Naive B cell (primary cell): ENCODE data around the gene C19orf73. TPM values are rescaled to one million over a fixed set of nuclear protein-coding genes. Genes with fewer than 3 reads are reported as not detected.

Experiments
- ATAC-seq, 2 donors: fragments of 150-1000 bp; cut with Tn5 transposase; 2 replicates each; pipeline ENCODE4 v1.10.0; 2021; ENCODE audit warnings: low read depth in 2 of 2, mild to moderate bottlenecking in 2 of 2, moderate library complexity in 2 of 2
- DNase-seq: peaks from one replicate; pipeline ENCODE4 v3.0.0; 2022
- H3K27ac Mint-ChIP-seq, 6 donors: one replicate each; pipeline ENCODE4 v1.8.0; 2020 to 2022; ENCODE audit warnings: mild to moderate bottlenecking in 6 of 6, mixed read lengths in 6 of 6, moderate library complexity in 5 of 6, inconsistent platforms in 2 of 6
- H3K27me3 Mint-ChIP-seq, 3 donors: one replicate each; pipeline ENCODE4 v1.8.0; 2021 to 2022; ENCODE audit warnings: mixed read lengths in 3 of 3, mild to moderate bottlenecking in 1 of 3
- H3K36me3 Mint-ChIP-seq, 2 donors: one replicate each; pipeline ENCODE4 v1.8.0; 2020 to 2022; ENCODE audit warnings: mixed read lengths in 2 of 2, inconsistent platforms in 1 of 2, mild to moderate bottlenecking in 1 of 2
- H3K4me1 Mint-ChIP-seq, 3 donors: one replicate each; pipeline ENCODE4 v1.8.0; 2020 to 2022; ENCODE audit warnings: mixed read lengths in 3 of 3, inconsistent platforms in 1 of 3, mild to moderate bottlenecking in 1 of 3, moderate library complexity in 1 of 3
- H3K4me3 Mint-ChIP-seq, 8 donors: one replicate each; pipeline ENCODE4 v1.8.0; 2020 to 2022; ENCODE audit warnings: mild to moderate bottlenecking in 8 of 8, mixed read lengths in 8 of 8, moderate library complexity in 8 of 8, inconsistent platforms in 2 of 8
- H3K9me3 Mint-ChIP-seq, 7 donors: one replicate each; pipeline ENCODE4 v1.8.0; 2020 to 2022; ENCODE audit warnings: mixed read lengths in 7 of 7, mild to moderate bottlenecking in 5 of 7, inconsistent platforms in 2 of 7, moderate library complexity in 1 of 7
- polyA plus RNA-seq, 6 donors: library from polyadenylated mRNA; unstranded; fragments of 300-500 nt; fragmentation: Illumina TruSeq; gene quantifications; one replicate each; pipeline ENCODE4 v1.2.3, GENCODE V29; 2021; ENCODE audit warnings: low read depth in 6 of 6

The C19orf73 gene
- polyA plus RNA-seq, 6 donors from 2014 or later: 2.8 to 6.3 (median 5.8) TPM

- H3K27ac Mint-ChIP-seq: no peak overlapping the region
- no peak for ATAC-seq
Observed at GRCh38 chr19:49098795-49099194, 20.1 kb downstream of the C19orf73 start.

GRCh38 chr19:49097453-49098288 is 21.3 kb downstream of the C19orf73 start:
- peaks cover 0 to 11% of the 10 kb centered on the region in 2 donors for H3K36me3 Mint-ChIP-seq
- no peaks in the 10 kb centered on the region for H3K27me3 Mint-ChIP-seq
- H3K27ac Mint-ChIP-seq: peak overlapping the region in 1 of 6 donors; percentile 49
- no peaks in the 10 kb centered on the region for H3K9me3 Mint-ChIP-seq
- peaks cover 16 to 22% (median 22%) of the 10 kb centered on the region in 3 donors for H3K4me1 Mint-ChIP-seq
- DNase-seq (peak; percentile 73), ATAC-seq (peak; percentile 83 to 95)
- H3K4me3 Mint-ChIP-seq: peak overlapping the region in 2 of 8 donors; percentile 36 to 47

More at GRCh38 chr19:49098795-49099194, 20.1 kb downstream of the C19orf73 start:
- H3K9me3 Mint-ChIP-seq: no peaks in the 10 kb centered on the region
- no peak for DNase-seq
- H3K27me3 Mint-ChIP-seq: no peaks in the 10 kb centered on the region
- H3K36me3 Mint-ChIP-seq: peaks cover 0 to 11% of the 10 kb centered on the region in 2 donors
- H3K4me3 Mint-ChIP-seq: no peak overlapping the region
- peaks cover 18 to 27% (median 21%) of the 10 kb centered on the region in 3 donors for H3K4me1 Mint-ChIP-seq

- Mint-ChIP-seq H3K27ac (peak overlapping the region in 2 of 6 donors; percentile 54 to 87), H3K4me1 (peaks cover 15 to 27% (median 16%) of the 10 kb centered on the region in 3 donors), H3K27me3 (no peaks in the 10 kb centered on the region), H3K36me3 (peaks cover 0 to 7% of the 10 kb centered on the region in 2 donors), H3K9me3 (no peaks in the 10 kb centered on the region), H3K4me3 (no peak overlapping the region)
- ATAC-seq: no peak
- DNase-seq: no peak
Observed at GRCh38 chr19:49094505-49095482, 24.1 kb downstream of the C19orf73 start.

GRCh38 chr19:49092686-49093085 is 26.3 kb downstream of the C19orf73 start:
- Mint-ChIP-seq H3K36me3 (peaks cover 0 to 9% of the 10 kb centered on the region in 2 donors), H3K9me3 (no peaks in the 10 kb centered on the region), H3K27ac (no peak overlapping the region), H3K27me3 (no peaks in the 10 kb centered on the region), H3K4me1 (peaks cover 16 to 34% (median 25%) of the 10 kb centered on the region in 3 donors), H3K4me3 (no peak overlapping the region)
- no peak for ATAC-seq
- DNase-seq: no peak

GRCh38 chr19:49091391-49092038 is 27.4 kb downstream of the C19orf73 start:
- DNase-seq (no peak), ATAC-seq (no peak)
- Mint-ChIP-seq H3K4me3 (peak overlapping the region in 2 of 8 donors; percentile 51 to 53), H3K4me1 (peaks cover 23 to 39% (median 36%) of the 10 kb centered on the region in 3 donors), H3K9me3 (no peaks in the 10 kb centered on the region), H3K36me3 (peaks cover 6 to 15% of the 10 kb centered on the region in 2 donors), H3K27ac (no peak overlapping the region), H3K27me3 (no peaks in the 10 kb centered on the region)

GRCh38 chr19:49086296-49086695 is 32.6 kb downstream of the C19orf73 start:
- H3K27me3 Mint-ChIP-seq: peaks cover 0 to 9% (median 0%) of the 10 kb centered on the region in 3 donors
- H3K4me1 Mint-ChIP-seq: peaks cover 23 to 46% (median 39%) of the 10 kb centered on the region in 3 donors
- no peak for ATAC-seq
- no peaks in the 10 kb centered on the region for H3K9me3 Mint-ChIP-seq
- H3K27ac Mint-ChIP-seq: peak overlapping the region; percentile 88 to 99 (median 95)
- no peak for DNase-seq
- H3K36me3 Mint-ChIP-seq: peaks cover 6 to 7% of the 10 kb centered on the region in 2 donors
- peak overlapping the region; percentile 91 to 97 (median 96) for H3K4me3 Mint-ChIP-seq

- Mint-ChIP-seq H3K9me3 (no peaks in the 10 kb centered on the region), H3K27me3 (peaks cover 0 to 11% (median 0%) of the 10 kb centered on the region in 3 donors), H3K27ac (peak overlapping the region; percentile 88 to 99 (median 95)), H3K4me1 (peaks cover 23 to 45% (median 39%) of the 10 kb centered on the region in 3 donors), H3K36me3 (peaks cover 6 to 7% of the 10 kb centered on the region in 2 donors), H3K4me3 (peak overlapping the region; percentile 91 to 97 (median 96))
- ATAC-seq (no peak), DNase-seq (no peak)
Observed at GRCh38 chr19:49085868-49086232, 33.1 kb downstream of the C19orf73 start.

- ATAC-seq (peak; percentile 86 to 87), DNase-seq (peak; percentile 100)
- Mint-ChIP-seq H3K9me3 (no peaks in the 10 kb centered on the region), H3K27ac (peak within 1 kb of the TSS; percentile 88 to 99 (median 95)), H3K27me3 (peaks cover 0 to 11% (median 2%) of the 10 kb centered on the region in 3 donors), H3K36me3 (peaks cover 6 to 7% of the 10 kb centered on the region in 2 donors), H3K4me3 (peak within 1 kb of the TSS; percentile 91 to 97 (median 96)), H3K4me1 (peaks cover 20 to 41% (median 39%) of the 10 kb centered on the region in 3 donors)
Observed at GRCh38 chr19:49085020-49085867, 33.7 kb downstream of the C19orf73 start, which contains the start of gene SNRNP70. Gene SNRNP70 (plus strand): TSS chr19:49085451. CDS start chr19:49086415, 964 bp downstream.

- H3K27me3 Mint-ChIP-seq: peaks cover 0 to 11% (median 5%) of the 10 kb centered on the region in 3 donors
- no peak for ATAC-seq
- peak overlapping the region; percentile 91 to 97 (median 96) for H3K4me3 Mint-ChIP-seq
- DNase-seq: no peak
- peak overlapping the region; percentile 76 to 99 (median 94) for H3K27ac Mint-ChIP-seq
- no peaks in the 10 kb centered on the region for H3K9me3 Mint-ChIP-seq
- peaks cover 18 to 39% (median 39%) of the 10 kb centered on the region in 3 donors for H3K4me1 Mint-ChIP-seq
- H3K36me3 Mint-ChIP-seq: peaks cover 6 to 7% of the 10 kb centered on the region in 2 donors
Observed at GRCh38 chr19:49084206-49085019, 34.5 kb downstream of the C19orf73 start.

GRCh38 chr19:49081273-49081672 is 37.7 kb downstream of the C19orf73 start:
- peak overlapping the region in 1 of 8 donors; percentile 21 for H3K4me3 Mint-ChIP-seq
- peak overlapping the region in 1 of 6 donors; percentile 54 for H3K27ac Mint-ChIP-seq
- no peak for ATAC-seq
- no peak for DNase-seq
- H3K9me3 Mint-ChIP-seq: no peaks in the 10 kb centered on the region
- H3K36me3 Mint-ChIP-seq: no peaks in the 10 kb centered on the region
- peaks cover 8 to 16% (median 14%) of the 10 kb centered on the region in 3 donors for H3K4me1 Mint-ChIP-seq
- H3K27me3 Mint-ChIP-seq: peaks cover 2 to 24% (median 6%) of the 10 kb centered on the region in 3 donors

- H3K27me3 Mint-ChIP-seq: peaks cover 11 to 32% (median 14%) of the 10 kb centered on the region in 3 donors
- no peak overlapping the region for H3K4me3 Mint-ChIP-seq
- peaks cover 3 to 11% (median 10%) of the 10 kb centered on the region in 3 donors for H3K4me1 Mint-ChIP-seq
- peak overlapping the region in 2 of 6 donors; percentile 12 to 39 for H3K27ac Mint-ChIP-seq
- H3K36me3 Mint-ChIP-seq: no peaks in the 10 kb centered on the region
- no peaks in the 10 kb centered on the region for H3K9me3 Mint-ChIP-seq
- ATAC-seq (no peak), DNase-seq (no peak)
Observed at GRCh38 chr19:49080392-49080791, 38.6 kb downstream of the C19orf73 start.
